ENCODE results near the gene PADI2.

Gene PADI2

DNA sequence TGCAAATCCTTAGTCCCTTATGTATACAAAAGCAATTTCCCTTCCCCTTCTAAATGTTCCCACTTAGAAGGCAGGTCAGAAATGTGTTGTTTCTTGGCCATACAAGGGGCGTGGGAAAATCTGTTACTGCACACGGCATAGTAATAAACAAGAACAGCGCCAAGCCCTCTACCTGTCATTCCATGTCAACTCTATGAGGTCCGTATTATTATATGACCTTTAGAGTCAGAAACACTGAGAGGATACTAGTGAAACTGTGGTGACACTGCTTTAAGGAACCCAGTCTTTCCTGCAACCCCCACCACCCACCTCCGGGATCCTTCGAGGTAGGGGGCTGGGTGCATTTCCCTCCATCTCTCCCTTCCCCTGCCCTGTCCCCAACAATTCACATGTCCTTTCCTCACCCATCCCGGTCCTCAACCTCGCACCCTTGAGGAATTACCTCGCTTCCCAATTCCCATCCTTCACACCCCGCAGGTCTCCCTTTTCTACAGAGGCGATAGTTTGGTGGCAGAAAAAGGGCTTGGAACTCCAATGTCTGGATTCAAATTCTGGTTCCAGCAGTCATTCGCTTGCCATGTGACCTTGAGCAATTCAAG lies 66.1 kb downstream of the PADI2 start:
- TF ChIP-seq, protein P1, sequence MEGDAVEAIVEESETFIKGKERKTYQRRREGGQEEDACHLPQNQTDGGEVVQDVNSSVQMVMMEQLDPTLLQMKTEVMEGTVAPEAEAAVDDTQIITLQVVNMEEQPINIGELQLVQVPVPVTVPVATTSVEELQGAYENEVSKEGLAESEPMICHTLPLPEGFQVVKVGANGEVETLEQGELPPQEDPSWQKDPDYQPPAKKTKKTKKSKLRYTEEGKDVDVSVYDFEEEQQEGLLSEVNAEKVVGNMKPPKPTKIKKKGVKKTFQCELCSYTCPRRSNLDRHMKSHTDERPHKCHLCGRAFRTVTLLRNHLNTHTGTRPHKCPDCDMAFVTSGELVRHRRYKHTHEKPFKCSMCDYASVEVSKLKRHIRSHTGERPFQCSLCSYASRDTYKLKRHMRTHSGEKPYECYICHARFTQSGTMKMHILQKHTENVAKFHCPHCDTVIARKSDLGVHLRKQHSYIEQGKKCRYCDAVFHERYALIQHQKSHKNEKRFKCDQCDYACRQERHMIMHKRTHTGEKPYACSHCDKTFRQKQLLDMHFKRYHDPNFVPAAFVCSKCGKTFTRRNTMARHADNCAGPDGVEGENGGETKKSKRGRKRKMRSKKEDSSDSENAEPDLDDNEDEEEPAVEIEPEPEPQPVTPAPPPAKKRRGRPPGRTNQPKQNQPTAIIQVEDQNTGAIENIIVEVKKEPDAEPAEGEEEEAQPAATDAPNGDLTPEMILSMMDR (conservative IDR thresholded peaks at IDR 0.05; ENCODE audit: low read length), result no peak
- peak overlapping the region; percentile 100 for H3K4me3 ChIP-seq (ENCODE audit: low read length)
- no peak for DNase-seq (ENCODE audit: low read depth)

DNA sequence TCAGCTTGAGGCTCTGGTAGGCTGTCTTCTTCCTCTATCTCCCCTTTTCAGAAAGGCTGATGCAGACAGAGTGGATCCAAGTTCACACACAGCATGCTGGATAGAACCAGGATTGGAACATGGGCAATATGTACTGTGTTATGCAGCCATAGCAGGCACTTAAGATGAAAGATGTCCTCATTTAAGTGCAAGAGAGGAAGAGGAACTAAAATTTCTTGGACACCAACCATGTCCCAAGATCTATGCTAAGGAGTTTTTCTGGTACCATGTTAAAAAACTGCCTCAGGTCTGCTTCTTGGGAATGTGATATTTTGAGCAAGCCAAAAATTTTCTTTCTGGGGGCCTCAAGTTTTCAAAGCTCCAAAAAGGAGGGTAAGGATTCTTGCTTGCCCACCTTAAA lies 66.6 kb downstream of the PADI2 start:
- no peak for DNase-seq (ENCODE audit: low read depth)
- TF ChIP-seq, protein P1 (conservative IDR thresholded peaks at IDR 0.05; ENCODE audit: low read length), result no peak
- H3K4me3 ChIP-seq (ENCODE audit: low read length), result peak overlapping the region; percentile 100

DNA sequence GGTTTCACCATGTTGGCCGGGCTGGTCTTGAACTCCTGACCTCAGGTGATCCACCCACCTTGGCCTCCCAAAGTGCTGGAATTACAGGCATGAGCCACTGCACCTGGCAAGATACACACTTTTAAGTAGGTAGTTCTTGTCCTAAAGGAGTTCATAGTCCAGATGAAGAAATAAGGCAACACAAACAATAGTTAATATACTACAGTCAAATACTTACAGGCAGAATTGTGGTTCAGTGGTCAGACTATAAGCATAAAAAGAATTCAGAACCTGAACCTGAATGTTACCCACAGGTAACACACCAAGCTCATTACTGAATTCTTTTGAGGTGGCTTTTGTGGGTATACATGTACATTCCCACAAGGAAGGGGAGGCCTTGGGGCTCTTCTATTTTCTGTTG lies 67.2 kb downstream of the PADI2 start:
- no peak for DNase-seq (ENCODE audit: low read depth)
- TF ChIP-seq, protein P1 (conservative IDR thresholded peaks at IDR 0.05; ENCODE audit: low read length), result no peak
- no peak overlapping the region for H3K4me3 ChIP-seq (ENCODE audit: low read length)

DNA sequence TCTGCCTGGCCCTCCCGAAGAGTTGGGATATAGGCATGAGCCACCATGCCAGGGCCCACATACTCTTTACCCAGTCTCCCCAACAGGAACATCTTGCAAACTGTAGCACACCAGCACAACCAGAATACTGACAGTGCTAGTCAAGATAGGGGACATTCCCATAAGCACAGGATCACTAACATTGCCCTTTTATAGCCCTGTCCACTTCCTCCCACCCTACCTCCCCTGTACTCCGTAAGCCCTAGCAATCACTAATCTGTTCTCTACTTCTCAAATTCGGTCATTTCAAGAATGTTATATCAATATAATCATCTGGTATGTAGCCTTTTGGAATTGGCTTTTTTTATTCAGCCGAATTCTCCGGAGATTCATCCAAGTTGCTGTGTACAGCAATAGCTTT lies 71.3 kb downstream of the PADI2 start:
- no peak overlapping the region for H3K4me3 ChIP-seq (ENCODE audit: low read length)
- TF ChIP-seq, protein P1 (conservative IDR thresholded peaks at IDR 0.05; ENCODE audit: low read length), result no peak
- no peak for DNase-seq (ENCODE audit: low read depth)

DNA sequence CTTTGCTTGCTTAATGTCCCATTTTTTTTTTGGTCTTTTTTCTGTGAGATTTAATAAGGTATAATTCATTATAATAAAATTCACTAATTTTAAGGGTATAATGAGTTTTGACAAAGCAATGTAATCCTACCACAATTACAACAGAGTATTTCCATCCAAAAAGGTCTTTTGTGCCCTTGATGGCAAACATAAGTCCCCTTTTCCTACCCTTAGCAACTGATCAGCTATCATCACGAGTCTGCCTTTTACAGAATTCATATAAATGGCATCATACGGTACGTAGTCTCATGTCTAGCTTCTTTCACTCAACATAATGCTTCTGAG lies 73.0 kb downstream of the PADI2 start:
- TF ChIP-seq, protein P1 (conservative IDR thresholded peaks at IDR 0.05; ENCODE audit: low read length), result no peak
- no peak overlapping the region for H3K4me3 ChIP-seq (ENCODE audit: low read length)
- DNase-seq (ENCODE audit: low read depth), result no peak

DNA sequence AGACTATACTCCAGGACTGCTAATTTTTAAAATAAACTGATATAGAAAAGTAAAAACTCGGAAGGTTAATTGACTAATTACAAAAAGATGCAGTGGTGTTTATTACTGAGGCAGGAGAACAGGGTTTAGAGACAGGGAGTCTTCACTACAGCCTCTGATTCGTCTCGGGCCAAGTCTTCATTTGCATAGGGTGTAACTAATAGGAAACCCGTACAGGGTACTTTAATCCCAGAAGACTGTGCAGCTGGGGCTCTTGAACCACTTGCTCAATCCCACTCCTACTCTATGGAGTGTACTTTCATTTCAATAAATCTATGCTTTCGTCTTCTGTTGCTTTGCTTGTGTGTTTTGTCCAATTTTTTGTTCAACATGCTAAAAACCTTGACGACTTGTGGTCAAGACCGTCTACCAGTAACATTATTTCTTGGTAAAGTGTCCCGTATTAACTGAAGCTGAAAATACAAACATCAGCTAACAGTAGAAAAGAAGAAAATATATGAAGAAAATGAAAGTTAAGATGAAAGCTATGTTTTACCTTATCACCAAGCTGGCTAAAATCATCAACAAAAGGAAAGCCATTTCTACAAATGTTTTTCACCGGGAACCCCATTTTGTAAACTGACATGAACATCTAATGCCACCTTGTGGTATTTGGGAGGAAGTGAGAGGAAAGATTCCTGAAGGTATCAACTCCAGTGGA lies 73.5 kb downstream of the PADI2 start:
- peak; percentile 75 for DNase-seq (ENCODE audit: low read depth)
- TF ChIP-seq, protein P1 (conservative IDR thresholded peaks at IDR 0.05; ENCODE audit: low read length), result peak; percentile 91

DNA sequence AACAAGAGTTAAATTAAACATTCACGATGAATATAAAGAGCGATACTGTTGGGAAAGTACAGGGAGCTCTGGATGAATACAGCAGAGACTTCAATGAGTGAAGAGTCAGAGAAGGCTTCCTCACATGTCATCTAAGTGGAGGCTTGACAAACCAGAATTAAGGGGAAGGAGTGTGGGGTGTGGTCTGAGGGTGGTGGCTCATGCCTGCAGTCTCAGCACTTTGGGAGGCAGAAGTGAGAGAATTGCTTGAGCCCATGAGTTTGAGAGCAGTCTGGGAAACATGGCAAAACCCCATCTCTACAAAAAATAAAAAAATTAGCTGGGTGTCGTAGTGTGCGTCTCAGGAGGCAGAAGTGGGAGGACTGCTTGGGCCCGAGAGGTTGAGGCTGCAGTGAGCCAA lies 74.1 kb downstream of the PADI2 start:
- TF ChIP-seq, protein P1 (conservative IDR thresholded peaks at IDR 0.05; ENCODE audit: low read length), result no peak
- DNase-seq (ENCODE audit: low read depth), result no peak
- no peak overlapping the region for H3K4me3 ChIP-seq (ENCODE audit: low read length)

More for the DNA sequence above, 73.5 kb downstream of the PADI2 start:
- H3K4me3 ChIP-seq (ENCODE audit: low read length), result peak overlapping the region; percentile 38

All from AG10803 (cell line).